OCI-LY1 (cell line): ENCODE data around the gene CTAGE1.
"Not testable (repeated sequence)": the region's sequence is repeated elsewhere in the genome, so short reads cannot be mapped to it uniquely, and the experiment has no call there.

Experiments used
- EZH2 ChIP-seq: fragments of 200-600 bp; sonication (generic), shearing (Covaris generic); IDR thresholded peaks from 2 replicates; pipeline ENCODE4 v1.8.0; 2017; ENCODE audit warnings: borderline replicate concordance, mixed run types, mild to moderate bottlenecking, antibody characterized with exemption, low read length, moderate library complexity, mixed read lengths
- TF ChIP-seq, protein P1 (sequence below): fragments of 200-600 bp; sonication (generic), shearing (Covaris generic); IDR thresholded peaks from 2 replicates; pipeline ENCODE4 v1.5.1; 2017; ENCODE audit warnings: mild to moderate bottlenecking, antibody characterized with exemption, low read length, moderate library complexity, mixed read lengths

GRCh38 chr18:22450318-22450717 lies 32.6 kb upstream of the CTAGE1 start:
- TF ChIP-seq EZH2: not testable (repeated sequence)
- TF ChIP-seq, protein P1, sequence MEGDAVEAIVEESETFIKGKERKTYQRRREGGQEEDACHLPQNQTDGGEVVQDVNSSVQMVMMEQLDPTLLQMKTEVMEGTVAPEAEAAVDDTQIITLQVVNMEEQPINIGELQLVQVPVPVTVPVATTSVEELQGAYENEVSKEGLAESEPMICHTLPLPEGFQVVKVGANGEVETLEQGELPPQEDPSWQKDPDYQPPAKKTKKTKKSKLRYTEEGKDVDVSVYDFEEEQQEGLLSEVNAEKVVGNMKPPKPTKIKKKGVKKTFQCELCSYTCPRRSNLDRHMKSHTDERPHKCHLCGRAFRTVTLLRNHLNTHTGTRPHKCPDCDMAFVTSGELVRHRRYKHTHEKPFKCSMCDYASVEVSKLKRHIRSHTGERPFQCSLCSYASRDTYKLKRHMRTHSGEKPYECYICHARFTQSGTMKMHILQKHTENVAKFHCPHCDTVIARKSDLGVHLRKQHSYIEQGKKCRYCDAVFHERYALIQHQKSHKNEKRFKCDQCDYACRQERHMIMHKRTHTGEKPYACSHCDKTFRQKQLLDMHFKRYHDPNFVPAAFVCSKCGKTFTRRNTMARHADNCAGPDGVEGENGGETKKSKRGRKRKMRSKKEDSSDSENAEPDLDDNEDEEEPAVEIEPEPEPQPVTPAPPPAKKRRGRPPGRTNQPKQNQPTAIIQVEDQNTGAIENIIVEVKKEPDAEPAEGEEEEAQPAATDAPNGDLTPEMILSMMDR: not testable (repeated sequence)
